ENCODE data around the gene RUNX2.

DNA sequence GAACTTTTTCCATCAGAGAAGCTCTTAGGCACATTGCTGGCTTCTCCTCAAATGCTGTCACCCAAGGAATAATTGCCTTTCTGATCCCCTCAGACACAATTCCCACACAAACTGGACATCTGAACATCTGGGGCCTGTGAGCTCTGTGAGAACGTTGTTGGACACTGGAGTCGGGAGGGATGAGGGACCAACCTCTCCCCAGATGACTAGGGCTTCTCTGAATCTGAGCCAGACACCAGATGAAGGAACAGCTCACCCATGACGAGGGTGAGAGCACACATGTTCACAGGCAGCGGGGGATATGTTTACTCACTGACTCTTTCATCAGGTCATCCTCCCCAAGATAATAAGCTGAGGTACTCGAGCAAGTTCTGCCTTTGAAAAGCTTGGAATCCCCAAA is 333.5 kb downstream of the RUNX2 start:
- TF ChIP-seq POLR2A (IDR thresholded peaks at IDR 0.05): no peak
- TF ChIP-seq, protein P1, sequence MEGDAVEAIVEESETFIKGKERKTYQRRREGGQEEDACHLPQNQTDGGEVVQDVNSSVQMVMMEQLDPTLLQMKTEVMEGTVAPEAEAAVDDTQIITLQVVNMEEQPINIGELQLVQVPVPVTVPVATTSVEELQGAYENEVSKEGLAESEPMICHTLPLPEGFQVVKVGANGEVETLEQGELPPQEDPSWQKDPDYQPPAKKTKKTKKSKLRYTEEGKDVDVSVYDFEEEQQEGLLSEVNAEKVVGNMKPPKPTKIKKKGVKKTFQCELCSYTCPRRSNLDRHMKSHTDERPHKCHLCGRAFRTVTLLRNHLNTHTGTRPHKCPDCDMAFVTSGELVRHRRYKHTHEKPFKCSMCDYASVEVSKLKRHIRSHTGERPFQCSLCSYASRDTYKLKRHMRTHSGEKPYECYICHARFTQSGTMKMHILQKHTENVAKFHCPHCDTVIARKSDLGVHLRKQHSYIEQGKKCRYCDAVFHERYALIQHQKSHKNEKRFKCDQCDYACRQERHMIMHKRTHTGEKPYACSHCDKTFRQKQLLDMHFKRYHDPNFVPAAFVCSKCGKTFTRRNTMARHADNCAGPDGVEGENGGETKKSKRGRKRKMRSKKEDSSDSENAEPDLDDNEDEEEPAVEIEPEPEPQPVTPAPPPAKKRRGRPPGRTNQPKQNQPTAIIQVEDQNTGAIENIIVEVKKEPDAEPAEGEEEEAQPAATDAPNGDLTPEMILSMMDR (IDR thresholded peaks at IDR 0.05): no peak

All from testis (tissue), 2 donors.